Suppressor macrophage (primary cell): ENCODE data around the gene DCTN3.

Experiments used
- DNase-seq, 4 experiments: peaks; one replicate each; pipeline ENCODE4 v3.0.0-alpha.2; 2020 to 2022

DCTN3 gene

GRCh38 chr9:34623374-34624235, 3.3 kb upstream of the DCTN3 start:
- DNase-seq, result no peak

- no peak for DNase-seq
These were observed 5.2 kb downstream of the DCTN3 start for GRCh38 chr9:34615132-34615531.

- DNase-seq, result peak; percentile 85 to 94 (median 88)
These were observed 7.4 kb downstream of the DCTN3 start for GRCh38 chr9:34612788-34613390.

GRCh38 chr9:34611811-34612787, 8.2 kb downstream of the DCTN3 start, which contains the start of gene RPP25L:
Gene RPP25L, minus strand, starts transcription at chr9:34612097. Its CDS starts 801 bp downstream, at chr9:34611296.
- DNase-seq, result peak; percentile 93 to 98 (median 97)

GRCh38 chr9:34611251-34611810, 9.0 kb downstream of the DCTN3 start:
- DNase-seq, result no peak

- DNase-seq, result peak in 3 of 4 experiments; percentile 29 to 50 (median 31)
These were observed 9.7 kb downstream of the DCTN3 start for GRCh38 chr9:34610434-34611206.

- no peak for DNase-seq
These were observed 13.0 kb downstream of the DCTN3 start for GRCh38 chr9:34607331-34607730.

- no peak for DNase-seq
These were observed 13.4 kb downstream of the DCTN3 start for GRCh38 chr9:34606905-34607304.

GRCh38 chr9:34606190-34606589, 14.1 kb downstream of the DCTN3 start:
- no peak for DNase-seq

- peak; percentile 78 to 88 (median 85) for DNase-seq
These were observed 16.6 kb downstream of the DCTN3 start for GRCh38 chr9:34603610-34604231.

- no peak for DNase-seq
These were observed 18.2 kb downstream of the DCTN3 start for GRCh38 chr9:34601937-34602573.

- no peak for DNase-seq
These were observed 19.4 kb downstream of the DCTN3 start for GRCh38 chr9:34600908-34601307.

GRCh38 chr9:34599546-34599945, 20.7 kb downstream of the DCTN3 start:
- DNase-seq, result no peak

- DNase-seq, result no peak
These were observed 26.1 kb downstream of the DCTN3 start for GRCh38 chr9:34594177-34594576.

GRCh38 chr9:34592895-34593601, 27.2 kb downstream of the DCTN3 start:
- DNase-seq, result peak in 3 of 4 experiments; percentile 36 to 58 (median 39)

GRCh38 chr9:34591917-34592866, 28.1 kb downstream of the DCTN3 start:
- DNase-seq, result peak; percentile 38 to 69 (median 54)

GRCh38 chr9:34591248-34591916, 28.9 kb downstream of the DCTN3 start:
- DNase-seq, result peak; percentile 82 to 94 (median 90)
